ENCODE measurements around the gene ADSL.

DNA sequence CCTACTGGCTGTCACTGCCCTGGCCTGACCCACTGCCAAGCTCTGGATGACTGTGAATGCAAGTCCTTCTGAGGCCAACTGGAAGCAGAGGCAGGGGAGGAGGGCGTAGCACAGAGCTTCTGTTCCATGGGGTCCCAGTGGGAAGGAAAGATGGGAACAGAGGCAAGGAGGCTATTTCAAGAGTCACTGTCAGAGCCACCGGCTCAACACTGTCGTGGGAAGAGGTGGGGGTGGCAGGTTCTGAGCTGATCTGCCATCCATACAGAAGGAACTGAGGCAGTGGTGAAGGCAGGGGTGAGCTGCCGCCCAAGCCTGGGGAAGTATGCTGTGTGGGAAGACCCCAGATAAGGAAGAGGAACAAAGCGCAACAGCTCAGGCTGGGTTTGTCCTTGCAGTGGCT lies 78.8 kb downstream of the ADSL start:
- TF ChIP-seq, protein P1, sequence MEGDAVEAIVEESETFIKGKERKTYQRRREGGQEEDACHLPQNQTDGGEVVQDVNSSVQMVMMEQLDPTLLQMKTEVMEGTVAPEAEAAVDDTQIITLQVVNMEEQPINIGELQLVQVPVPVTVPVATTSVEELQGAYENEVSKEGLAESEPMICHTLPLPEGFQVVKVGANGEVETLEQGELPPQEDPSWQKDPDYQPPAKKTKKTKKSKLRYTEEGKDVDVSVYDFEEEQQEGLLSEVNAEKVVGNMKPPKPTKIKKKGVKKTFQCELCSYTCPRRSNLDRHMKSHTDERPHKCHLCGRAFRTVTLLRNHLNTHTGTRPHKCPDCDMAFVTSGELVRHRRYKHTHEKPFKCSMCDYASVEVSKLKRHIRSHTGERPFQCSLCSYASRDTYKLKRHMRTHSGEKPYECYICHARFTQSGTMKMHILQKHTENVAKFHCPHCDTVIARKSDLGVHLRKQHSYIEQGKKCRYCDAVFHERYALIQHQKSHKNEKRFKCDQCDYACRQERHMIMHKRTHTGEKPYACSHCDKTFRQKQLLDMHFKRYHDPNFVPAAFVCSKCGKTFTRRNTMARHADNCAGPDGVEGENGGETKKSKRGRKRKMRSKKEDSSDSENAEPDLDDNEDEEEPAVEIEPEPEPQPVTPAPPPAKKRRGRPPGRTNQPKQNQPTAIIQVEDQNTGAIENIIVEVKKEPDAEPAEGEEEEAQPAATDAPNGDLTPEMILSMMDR (IDR thresholded peaks at IDR 0.05) = no peak
- no peak for TF ChIP-seq POLR2A (IDR thresholded peaks at IDR 0.05)
